SU-DHL-6 (cell line): Measurements from ENCODE around the gene SCN4A.

Source experiments
- H2AFZ ChIP-seq: fragments of 200-600 bp; sonication (generic); 2 replicates; pipeline ENCODE4 v1.6.1; 2014; ENCODE audit warnings: low read depth, mild to moderate bottlenecking, moderate library complexity, mixed read lengths, antibody characterized with exemption, low read length; ENCODE audit not compliant: severe bottlenecking
- H3F3A ChIP-seq: fragments of 200-600 bp; shearing (Covaris generic); 2 replicates; pipeline ENCODE4 v1.6.0; 2016; ENCODE audit warnings: antibody characterized with exemption, mild to moderate bottlenecking; ENCODE audit not compliant: insufficient read depth
- H3K27ac ChIP-seq: fragments of 200-600 bp; sonication (generic); 2 replicates; pipeline ENCODE4 v1.5.1; 2016; ENCODE audit warnings: low read depth, mild to moderate bottlenecking, low read length, moderate library complexity, mixed read lengths
- H3K27me3 ChIP-seq: fragments of 200-600 bp; sonication (generic), shearing (Covaris generic); 2 replicates; pipeline ENCODE4 v1.6.0; 2014; ENCODE audit warnings: mild to moderate bottlenecking, low read length
- H3K36me3 ChIP-seq: fragments of 200-600 bp; sonication (generic); 2 replicates; pipeline ENCODE4 v1.6.1; 2014; ENCODE audit warnings: mild to moderate bottlenecking, low read length, mixed read lengths
- H3K4me2 ChIP-seq: fragments of 300-600, 200-600 bp; shearing (Covaris generic), sonication (generic); 2 replicates; pipeline ENCODE4 v1.6.0; 2014; ENCODE audit warnings: low read length, low read depth, mild to moderate bottlenecking; ENCODE audit not compliant: poor library complexity, severe bottlenecking
- H3K4me3 ChIP-seq: fragments of 200-600 bp; sonication (generic); 2 replicates; pipeline ENCODE4 v1.5.1; 2014; ENCODE audit warnings: antibody characterized with exemption, low read length, mild to moderate bottlenecking, mixed read lengths; ENCODE audit not compliant: insufficient read depth, poor library complexity, severe bottlenecking
- H3K79me2 ChIP-seq: fragments of 200-600 bp; sonication (generic); 2 replicates; pipeline ENCODE4 v1.6.1; 2014; ENCODE audit warnings: mild to moderate bottlenecking, low read length, moderate library complexity; ENCODE audit not compliant: insufficient read depth
- H3K9ac ChIP-seq: fragments of 200-600 bp; sonication (generic); 2 replicates; pipeline ENCODE4 v1.7.0; 2014; ENCODE audit warnings: mild to moderate bottlenecking, low read length
- H3K9me2 ChIP-seq: fragments of 200-600 bp; sonication (generic); replicated peaks from 2 replicates; pipeline ENCODE4 v1.6.1; 2014; ENCODE audit warnings: low read length; ENCODE audit not compliant: insufficient read depth
- H3K9me3 ChIP-seq: fragments of 200-600 bp; sonication (generic); 2 replicates; pipeline ENCODE4 v1.6.1; 2014; ENCODE audit warnings: low read length, mixed read lengths; ENCODE audit not compliant: insufficient read depth
- H4K20me1 ChIP-seq: fragments of 200-600 bp; sonication (generic); 2 replicates; pipeline ENCODE4 v1.6.1; 2014; ENCODE audit warnings: low read depth, mild to moderate bottlenecking, antibody characterized with exemption, low read length, moderate library complexity, mixed read lengths
- CTCF ChIP-seq: fragments of 200-600 bp; sonication (generic); IDR thresholded peaks from one replicate; pipeline ENCODE4 v1.5.1; 2017; ENCODE audit warnings: antibody characterized with exemption, mild to moderate bottlenecking, low read length, moderate library complexity; ENCODE audit not compliant: insufficient read depth, poor library complexity, severe bottlenecking
- EZH2phosphoT487 ChIP-seq: fragments of 200-600 bp; sonication (generic), shearing (Covaris generic); conservative IDR thresholded peaks from 2 replicates; pipeline ENCODE4 v1.6.1; 2018; ENCODE audit warnings: mild to moderate bottlenecking, antibody characterized with exemption, low read length, moderate library complexity, mixed read lengths

SCN4A gene

GRCh38 chr17:64004903-64005733, 32.4 kb upstream of the SCN4A start:
- Histone ChIP-seq H3F3A (peaks cover 2% of the 10 kb centered on the region; the same call in 1 of the 2 replicates), H3K36me3 (peaks cover 3% of the 10 kb centered on the region; the same call in 1 of the 2 replicates), H3K9ac (no peak overlapping the region), H4K20me1 (no peaks in the 10 kb centered on the region), H3K27ac (no peak overlapping the region), H3K9me3 (no peaks in the 10 kb centered on the region), H3K9me2 (no peaks in the 10 kb centered on the region), H3K4me2 (no peak overlapping the region), H3K4me3 (no peak overlapping the region), H3K79me2 (peaks cover 17% of the 10 kb centered on the region), H3K27me3 (no peaks in the 10 kb centered on the region), H2AFZ (no peak overlapping the region)
- TF ChIP-seq EZH2phosphoT487: no peak
- no peak for TF ChIP-seq CTCF

GRCh38 chr17:64004218-64004770, 31.6 kb upstream of the SCN4A start:
- H3K9ac ChIP-seq: no peak overlapping the region
- no peaks in the 10 kb centered on the region for H3K27me3 ChIP-seq
- H3K9me2 ChIP-seq: no peaks in the 10 kb centered on the region
- H3K27ac ChIP-seq: no peak overlapping the region
- TF ChIP-seq EZH2phosphoT487 (no peak), CTCF (no peak)
- H3K9me3 ChIP-seq: no peaks in the 10 kb centered on the region
- H3K4me3 ChIP-seq: no peak overlapping the region
- H3K36me3 ChIP-seq: no peaks in the 10 kb centered on the region
- no peak overlapping the region for H2AFZ ChIP-seq
- no peaks in the 10 kb centered on the region for H4K20me1 ChIP-seq
- H3K79me2 ChIP-seq: peaks cover 9% of the 10 kb centered on the region; the same call in 1 of the 2 replicates
- no peak overlapping the region for H3K4me2 ChIP-seq
- no peaks in the 10 kb centered on the region for H3F3A ChIP-seq

- no peak for TF ChIP-seq CTCF
- TF ChIP-seq EZH2phosphoT487: no peak
- H3K36me3 ChIP-seq: no peaks in the 10 kb centered on the region
- H3K4me2 ChIP-seq: no peak overlapping the region
- peaks cover 4% of the 10 kb centered on the region; the same call in 1 of the 2 replicates for H3K79me2 ChIP-seq
- H4K20me1 ChIP-seq: no peaks in the 10 kb centered on the region
- H3K9me2 ChIP-seq: no peaks in the 10 kb centered on the region
- no peak overlapping the region for H3K4me3 ChIP-seq
- no peak overlapping the region for H2AFZ ChIP-seq
- no peaks in the 10 kb centered on the region for H3K27me3 ChIP-seq
- no peak overlapping the region for H3K9ac ChIP-seq
- no peak overlapping the region for H3K27ac ChIP-seq
- no peaks in the 10 kb centered on the region for H3F3A ChIP-seq
- H3K9me3 ChIP-seq: no peaks in the 10 kb centered on the region
Measured at GRCh38 chr17:64003526-64004121, 30.9 kb upstream of the SCN4A start.
